Fibroblast of the aortic adventitia (primary cell): ENCODE measurements around the gene TMA7. TPM values are rescaled to one million over a fixed set of nuclear protein-coding genes. Genes with fewer than 3 reads are reported as not detected.

Experiments
- DNase-seq: peaks from one replicate; pipeline ENCODE4 v3.0.0-alpha.2; 2010; ENCODE audit warnings: low read depth
- H3K4me3 ChIP-seq: 2 replicates; pipeline ENCODE4 v1.5.1; 2011; ENCODE audit warnings: low read depth, mild to moderate bottlenecking, control low read depth, low read length, moderate library complexity
- total RNA-seq: library from RNA; depleted of rRNA; stranded (reverse); fragments of >200 nt; gene quantifications from 2 replicates; pipeline ENCODE4 v1.2.3, GENCODE V29; 2012; ENCODE audit warnings: low replicate concordance
- TF ChIP-seq, protein P1 (sequence below): IDR thresholded peaks from 2 replicates; pipeline ENCODE4 v1.5.1; 2011; ENCODE audit warnings: mild to moderate bottlenecking, low read length, control low read depth, inconsistent platforms; ENCODE audit not compliant: insufficient read depth

The TMA7 gene
- total RNA-seq, 1 donor = 234 TPM

DNA sequence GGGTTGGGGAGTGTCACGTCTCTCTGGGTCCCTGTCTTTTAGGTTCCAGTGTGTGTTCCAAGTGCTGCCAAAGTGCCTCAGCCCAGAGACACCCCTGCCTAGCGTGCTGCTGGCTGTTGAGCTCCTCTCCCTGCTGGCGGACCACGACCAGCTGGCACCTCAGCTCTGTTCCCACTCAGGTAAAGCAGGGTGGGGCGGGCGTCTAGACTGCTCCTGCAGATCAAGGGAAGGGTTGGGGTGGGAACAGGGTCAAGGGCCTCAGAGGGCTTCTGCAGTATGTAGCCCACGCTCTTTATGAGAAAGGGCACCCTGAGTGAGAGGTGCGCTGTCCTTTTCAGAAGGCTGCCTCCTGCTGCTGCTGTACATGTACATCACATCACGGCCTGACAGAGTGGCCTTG, 23.6 kb downstream of the TMA7 start:
- TF ChIP-seq, protein P1, sequence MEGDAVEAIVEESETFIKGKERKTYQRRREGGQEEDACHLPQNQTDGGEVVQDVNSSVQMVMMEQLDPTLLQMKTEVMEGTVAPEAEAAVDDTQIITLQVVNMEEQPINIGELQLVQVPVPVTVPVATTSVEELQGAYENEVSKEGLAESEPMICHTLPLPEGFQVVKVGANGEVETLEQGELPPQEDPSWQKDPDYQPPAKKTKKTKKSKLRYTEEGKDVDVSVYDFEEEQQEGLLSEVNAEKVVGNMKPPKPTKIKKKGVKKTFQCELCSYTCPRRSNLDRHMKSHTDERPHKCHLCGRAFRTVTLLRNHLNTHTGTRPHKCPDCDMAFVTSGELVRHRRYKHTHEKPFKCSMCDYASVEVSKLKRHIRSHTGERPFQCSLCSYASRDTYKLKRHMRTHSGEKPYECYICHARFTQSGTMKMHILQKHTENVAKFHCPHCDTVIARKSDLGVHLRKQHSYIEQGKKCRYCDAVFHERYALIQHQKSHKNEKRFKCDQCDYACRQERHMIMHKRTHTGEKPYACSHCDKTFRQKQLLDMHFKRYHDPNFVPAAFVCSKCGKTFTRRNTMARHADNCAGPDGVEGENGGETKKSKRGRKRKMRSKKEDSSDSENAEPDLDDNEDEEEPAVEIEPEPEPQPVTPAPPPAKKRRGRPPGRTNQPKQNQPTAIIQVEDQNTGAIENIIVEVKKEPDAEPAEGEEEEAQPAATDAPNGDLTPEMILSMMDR = no peak

GRCh38 chr3:48464713-48465221, 24.7 kb downstream of the TMA7 start:
- no peak for DNase-seq
- H3K4me3 ChIP-seq = no peak overlapping the region
- TF ChIP-seq, protein P1 = no peak

More for the DNA sequence above, 23.6 kb downstream of the TMA7 start:
- no peak overlapping the region for H3K4me3 ChIP-seq
- DNase-seq = no peak

- no peak for DNase-seq
- peak overlapping the region; percentile 9 for H3K4me3 ChIP-seq
- TF ChIP-seq, protein P1 = no peak
Measured at GRCh38 chr3:48465237-48465530, 25.1 kb downstream of the TMA7 start.

DNA sequence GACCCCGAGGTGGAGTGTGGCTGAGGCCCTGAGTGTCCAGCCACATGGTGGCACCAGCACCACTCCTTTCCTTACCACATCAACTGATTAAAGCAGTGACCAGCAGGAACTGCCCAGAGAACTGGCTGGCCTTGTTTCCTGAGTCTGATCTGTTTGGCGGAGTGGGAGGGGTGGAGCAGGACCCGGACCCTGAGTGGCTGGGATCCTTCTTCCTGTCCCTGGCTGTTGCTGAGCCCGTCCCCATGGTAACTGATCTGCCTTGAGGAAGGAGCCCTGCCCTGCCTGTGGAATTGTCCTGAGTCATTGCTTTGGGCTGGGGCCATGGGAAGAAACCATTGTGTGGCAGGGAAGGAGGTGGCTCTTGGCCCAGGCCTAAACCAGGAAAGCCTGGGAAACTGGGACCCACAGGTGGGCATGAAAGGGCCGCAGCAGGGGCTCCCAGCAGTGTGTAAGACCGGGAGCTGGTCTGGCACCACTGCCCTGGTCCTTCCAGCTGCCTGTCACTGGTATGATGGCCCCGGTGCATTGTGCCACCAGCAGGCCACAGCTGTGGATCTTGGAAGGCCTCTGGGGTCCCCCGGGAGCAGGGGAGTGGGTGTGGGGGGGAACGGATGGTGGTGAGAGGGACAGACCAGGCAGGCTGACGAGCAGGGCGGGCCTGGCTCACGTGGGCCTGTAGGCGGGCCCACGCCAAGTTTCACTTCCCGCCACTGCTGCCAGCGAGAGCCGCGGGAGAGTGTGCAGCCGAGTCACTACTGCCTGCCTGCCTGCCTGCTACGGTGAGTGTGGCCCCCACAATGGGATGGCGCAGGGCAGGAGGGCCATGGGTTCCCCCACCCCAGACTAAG, 25.7 kb downstream of the TMA7 start:
- peak; percentile 100 for DNase-seq
- H3K4me3 ChIP-seq = peak overlapping the region; percentile 66
- TF ChIP-seq, protein P1 = peak; percentile 72

DNA sequence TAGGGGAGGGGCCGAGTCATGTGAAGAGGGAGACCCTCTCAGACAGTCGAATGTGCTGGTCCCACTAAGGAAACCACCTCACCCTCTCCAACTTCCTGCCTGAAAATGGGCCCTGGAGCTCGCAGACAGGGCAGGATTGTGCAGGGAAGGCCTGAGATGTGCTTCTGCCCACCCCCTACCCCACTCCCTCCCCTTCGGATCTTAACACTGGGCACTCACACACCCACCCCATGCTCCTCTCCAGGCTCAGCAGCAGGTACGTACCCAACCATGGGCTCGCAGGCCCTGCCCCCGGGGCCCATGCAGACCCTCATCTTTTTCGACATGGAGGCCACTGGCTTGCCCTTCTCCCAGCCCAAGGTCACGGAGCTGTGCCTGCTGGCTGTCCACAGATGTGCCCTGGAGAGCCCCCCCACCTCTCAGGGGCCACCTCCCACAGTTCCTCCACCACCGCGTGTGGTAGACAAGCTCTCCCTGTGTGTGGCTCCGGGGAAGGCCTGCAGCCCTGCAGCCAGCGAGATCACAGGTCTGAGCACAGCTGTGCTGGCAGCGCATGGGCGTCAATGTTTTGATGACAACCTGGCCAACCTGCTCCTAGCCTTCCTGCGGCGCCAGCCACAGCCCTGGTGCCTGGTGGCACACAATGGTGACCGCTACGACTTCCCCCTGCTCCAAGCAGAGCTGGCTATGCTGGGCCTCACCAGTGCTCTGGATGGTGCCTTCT, 26.5 kb downstream of the TMA7 start:
- H3K4me3 ChIP-seq = peak overlapping the region; percentile 66
- TF ChIP-seq, protein P1 = no peak
- no peak for DNase-seq

- TF ChIP-seq, protein P1 = no peak
- no peak for DNase-seq
- H3K4me3 ChIP-seq = peak overlapping the region; percentile 66
Measured at GRCh38 chr3:48467110-48467454, 27.0 kb downstream of the TMA7 start.
